NT2/D1 (cell line): ENCODE results near the gene TMEM214.

Experiments used
- SUZ12 ChIP-seq: IDR thresholded peaks from 2 replicates; pipeline ENCODE4 v1.6.1; 2011; ENCODE audit not compliant: insufficient read length, insufficient read depth; ENCODE audit errors: extremely low read depth
- YY1 ChIP-seq: IDR thresholded peaks from 2 replicates; pipeline ENCODE4 v1.6.1; 2011; ENCODE audit not compliant: insufficient read length, insufficient read depth
- ZNF274 ChIP-seq: IDR thresholded peaks from 2 replicates; pipeline ENCODE4 v1.6.1; 2011; ENCODE audit warnings: mild to moderate bottlenecking, low read depth, low read length

GRCh38 chr2:27009083-27009482 lies 23.7 kb upstream of the TMEM214 start:
- no peak for TF ChIP-seq YY1
- TF ChIP-seq ZNF274, result no peak
- TF ChIP-seq SUZ12, result no peak
